Peyer's patch (tissue), 4 donors: ENCODE results near the gene FSIP1. TPM values are rescaled to one million over a fixed set of nuclear protein-coding genes. Genes with fewer than 3 reads are reported as not detected.
A peak's percentile ranks its signal among the peaks of the same experiment; 100 is the strongest.

Experiments used
- DNase-seq, 3 donors: peaks; one replicate each; pipeline ENCODE4 v3.0.0-alpha.2; 2017 to 2019
- H3K27ac ChIP-seq, 4 donors: fragments of 200-600 bp; sonication (generic); one replicate each; pipeline ENCODE4 v1.5.1; 2016 to 2019
- H3K27me3 ChIP-seq, 2 donors: fragments of 200-600 bp; sonication (generic); one replicate each; pipeline ENCODE4 v1.5.1; 2019
- H3K36me3 ChIP-seq, 3 donors: fragments of 200-600 bp; sonication (generic); one replicate each; pipeline ENCODE4 v1.5.1; 2016 to 2019
- H3K4me1 ChIP-seq, 4 donors: fragments of 200-600 bp; sonication (generic); one replicate each; pipeline ENCODE4 v1.5.1; 2016 to 2019
- H3K4me3 ChIP-seq, 4 donors: fragments of 200-600 bp; sonication (generic); 1 replicate in 3 of 4; 2 replicates in 1 of 4; pipeline ENCODE4 v1.5.1; 2016 to 2019; ENCODE audit warnings: mild to moderate bottlenecking in 1 of 4
- H3K9me3 ChIP-seq, 4 donors: fragments of 200-600 bp; sonication (generic); one replicate each; pipeline ENCODE4 v1.5.1; 2016 to 2019; ENCODE audit warnings: mild to moderate bottlenecking in 1 of 4
- POLR2A ChIP-seq, 2 donors: fragments of 450-650 bp; IDR thresholded peaks; one replicate each; pipeline ENCODE4 v1.5.1; 2017; ENCODE audit warnings: antibody characterized with exemption in 2 of 2, mild to moderate bottlenecking in 2 of 2, moderate library complexity in 2 of 2
- total RNA-seq, 4 donors: library from RNA; depleted of rRNA; stranded (reverse); fragments of >200 nt; gene quantifications; one replicate each; pipeline ENCODE4 v1.1.0, GENCODE V29; 2016
- TF ChIP-seq, protein P1 (sequence below), 6 experiments: fragments of 450-650 bp in 4 of 6; fragments of 200-600 bp in 2 of 6; sonication (generic) in 1 of 6; IDR thresholded peaks; one replicate each; pipeline ENCODE4 v1.5.1; 2017 to 2019; ENCODE audit warnings: antibody characterized with exemption in 6 of 6, mild to moderate bottlenecking in 3 of 6, moderate library complexity in 1 of 6

Gene FSIP1
- total RNA-seq, 4 donors from 2014 or later, result not detected

DNA sequence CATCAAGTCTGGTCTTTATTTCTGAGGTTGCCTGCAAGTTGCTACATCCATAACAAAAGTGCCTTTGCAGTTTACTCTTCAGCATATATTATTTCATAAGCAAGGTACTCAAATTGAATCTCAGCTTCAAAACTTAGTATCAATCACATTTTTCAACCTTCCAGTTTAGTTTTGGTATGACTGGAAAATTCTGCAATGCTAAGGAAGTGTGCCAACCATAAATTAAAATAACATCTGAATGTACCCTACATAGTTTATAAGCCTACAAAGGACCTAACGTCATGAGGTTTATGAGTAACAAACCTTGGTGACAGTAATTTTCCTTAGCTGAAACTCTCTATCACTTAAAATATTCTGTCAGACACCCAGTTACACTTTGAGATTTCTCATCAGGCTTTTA lies 138.9 kb downstream of the FSIP1 start:
- Histone ChIP-seq H3K27ac (no peak overlapping the region), H3K4me1 (peaks cover 0 to 19% (median 0%) of the 10 kb centered on the region in 4 donors), H3K9me3 (no peaks in the 10 kb centered on the region), H3K36me3 (no peaks in the 10 kb centered on the region), H3K4me3 (no peak overlapping the region), H3K27me3 (no peaks in the 10 kb centered on the region)
- TF ChIP-seq, protein P1, sequence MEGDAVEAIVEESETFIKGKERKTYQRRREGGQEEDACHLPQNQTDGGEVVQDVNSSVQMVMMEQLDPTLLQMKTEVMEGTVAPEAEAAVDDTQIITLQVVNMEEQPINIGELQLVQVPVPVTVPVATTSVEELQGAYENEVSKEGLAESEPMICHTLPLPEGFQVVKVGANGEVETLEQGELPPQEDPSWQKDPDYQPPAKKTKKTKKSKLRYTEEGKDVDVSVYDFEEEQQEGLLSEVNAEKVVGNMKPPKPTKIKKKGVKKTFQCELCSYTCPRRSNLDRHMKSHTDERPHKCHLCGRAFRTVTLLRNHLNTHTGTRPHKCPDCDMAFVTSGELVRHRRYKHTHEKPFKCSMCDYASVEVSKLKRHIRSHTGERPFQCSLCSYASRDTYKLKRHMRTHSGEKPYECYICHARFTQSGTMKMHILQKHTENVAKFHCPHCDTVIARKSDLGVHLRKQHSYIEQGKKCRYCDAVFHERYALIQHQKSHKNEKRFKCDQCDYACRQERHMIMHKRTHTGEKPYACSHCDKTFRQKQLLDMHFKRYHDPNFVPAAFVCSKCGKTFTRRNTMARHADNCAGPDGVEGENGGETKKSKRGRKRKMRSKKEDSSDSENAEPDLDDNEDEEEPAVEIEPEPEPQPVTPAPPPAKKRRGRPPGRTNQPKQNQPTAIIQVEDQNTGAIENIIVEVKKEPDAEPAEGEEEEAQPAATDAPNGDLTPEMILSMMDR (IDR thresholded peaks at IDR 0.05), result no peak
- TF ChIP-seq POLR2A (IDR thresholded peaks at IDR 0.05), result no peak
- no peak for DNase-seq

DNA sequence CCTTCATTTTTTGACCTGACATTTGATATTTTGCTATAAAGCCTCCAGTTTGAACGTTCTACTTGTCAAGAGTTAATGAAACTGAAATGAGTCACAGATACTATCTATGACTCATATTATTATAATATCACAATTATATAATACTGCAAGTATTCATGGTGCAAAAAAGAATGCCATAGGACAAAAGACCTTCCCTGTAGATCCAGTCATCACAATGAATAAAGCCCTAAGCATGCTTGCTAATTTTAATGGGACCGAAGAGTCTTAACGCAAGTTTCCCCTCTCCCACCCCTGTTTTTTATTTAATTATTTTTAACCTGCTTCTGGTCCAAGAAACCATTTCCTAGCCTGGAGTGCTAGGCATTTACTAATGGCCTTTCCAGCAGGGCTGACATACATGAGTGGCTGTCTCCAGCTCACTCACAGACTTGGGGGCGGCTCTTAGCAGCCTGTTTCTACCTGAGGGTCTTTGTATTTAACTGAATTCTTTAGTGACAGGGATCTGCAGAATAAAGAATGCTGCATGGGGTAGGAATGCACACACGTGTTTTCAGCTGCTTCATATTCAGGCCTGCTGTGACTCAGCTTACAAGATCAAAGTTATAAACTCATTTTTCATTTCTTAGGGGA lies 140.5 kb downstream of the FSIP1 start:
- no peaks in the 10 kb centered on the region for H3K36me3 ChIP-seq
- H3K27ac ChIP-seq, result peak overlapping the region in 2 of 4 donors; percentile 42 to 47
- no peak for TF ChIP-seq POLR2A (IDR thresholded peaks at IDR 0.05)
- TF ChIP-seq, protein P1 (IDR thresholded peaks at IDR 0.05), result no peak
- no peak overlapping the region for H3K4me3 ChIP-seq
- DNase-seq, result no peak
- no peaks in the 10 kb centered on the region for H3K9me3 ChIP-seq
- peaks cover 0 to 19% (median 0%) of the 10 kb centered on the region in 4 donors for H3K4me1 ChIP-seq
- H3K27me3 ChIP-seq, result no peaks in the 10 kb centered on the region

DNA sequence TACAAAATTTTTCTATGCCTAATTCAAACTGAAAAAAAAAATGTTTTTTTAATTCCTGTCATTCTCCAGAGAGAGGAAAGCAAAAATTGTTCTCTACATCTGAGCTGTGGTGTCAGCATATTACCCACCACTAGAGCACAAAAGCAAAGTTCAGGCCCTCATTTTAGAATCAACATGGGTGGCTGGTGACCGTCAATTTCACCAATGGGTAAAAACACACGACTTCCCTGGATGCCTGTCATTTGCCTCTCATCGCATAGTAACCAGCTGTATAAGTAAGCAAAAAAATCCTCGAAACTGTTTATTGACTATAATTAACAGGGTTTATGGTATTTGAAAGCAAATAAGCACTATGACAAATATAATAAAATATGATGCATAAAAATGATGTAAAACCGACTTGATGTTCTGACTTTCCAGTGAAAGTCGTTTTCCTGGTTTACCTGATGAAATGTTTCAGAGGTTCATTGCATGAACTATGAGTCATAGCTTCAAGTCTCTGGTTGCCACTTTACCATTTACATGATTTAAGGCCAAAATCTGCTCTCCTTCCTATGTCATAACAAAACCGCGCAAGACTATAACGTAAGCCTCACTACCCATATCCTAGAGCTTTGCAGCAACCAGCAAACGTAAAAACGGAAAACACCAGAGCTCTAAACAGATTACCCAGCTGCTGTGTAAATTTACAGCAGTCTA lies 141.3 kb downstream of the FSIP1 start:
- peaks cover 0 to 19% (median 0%) of the 10 kb centered on the region in 4 donors for H3K4me1 ChIP-seq
- H3K4me3 ChIP-seq, result no peak overlapping the region
- H3K27ac ChIP-seq, result peak overlapping the region in 2 of 4 donors; percentile 42 to 47
- no peaks in the 10 kb centered on the region for H3K27me3 ChIP-seq
- H3K36me3 ChIP-seq, result no peaks in the 10 kb centered on the region
- no peak for DNase-seq
- no peaks in the 10 kb centered on the region for H3K9me3 ChIP-seq
- TF ChIP-seq POLR2A (IDR thresholded peaks at IDR 0.05), result no peak
- TF ChIP-seq, protein P1 (IDR thresholded peaks at IDR 0.05), result peak in 3 of 6 experiments; percentile 38 to 48 (median 45)

DNA sequence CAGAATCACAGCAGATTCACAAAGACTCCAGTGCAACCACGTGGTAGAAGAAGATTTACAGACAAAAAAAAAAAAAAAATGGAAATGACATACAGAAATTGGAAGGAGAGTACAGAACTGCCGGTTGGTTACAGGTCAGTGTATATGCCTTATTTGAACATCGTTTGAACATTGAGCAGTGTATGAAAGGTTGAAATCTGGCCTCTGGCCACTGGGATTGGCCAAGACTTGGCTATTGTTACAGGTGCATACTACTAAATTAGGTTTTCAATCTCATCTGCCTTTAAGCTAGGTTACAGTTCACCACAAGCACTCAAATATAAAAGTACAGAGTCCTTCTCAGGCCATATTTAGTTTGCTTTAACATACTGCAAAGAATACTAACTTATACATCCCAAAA lies 142.0 kb downstream of the FSIP1 start:
- DNase-seq, result no peak
- no peaks in the 10 kb centered on the region for H3K27me3 ChIP-seq
- peaks cover 0 to 19% (median 0%) of the 10 kb centered on the region in 4 donors for H3K4me1 ChIP-seq

DNA sequence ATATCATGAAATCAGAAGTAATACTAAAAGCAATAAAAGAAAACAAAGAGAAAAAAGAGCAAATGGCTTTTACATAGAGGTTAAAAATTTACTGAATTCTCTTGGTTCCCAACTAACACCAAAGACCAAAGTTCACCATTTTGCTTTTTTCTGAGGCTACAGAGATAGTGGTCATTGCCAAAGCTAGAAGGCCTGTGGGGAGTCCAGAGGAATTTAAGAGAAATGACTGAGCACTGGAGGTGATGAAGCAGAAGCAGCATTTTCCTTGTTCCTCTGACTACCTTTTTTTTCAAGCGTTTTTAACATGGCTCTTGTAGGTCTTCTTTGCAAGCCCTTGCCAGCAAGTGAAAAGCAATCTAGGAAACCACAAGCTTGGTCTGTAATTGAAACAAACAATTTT lies 143.6 kb downstream of the FSIP1 start:
- Histone ChIP-seq H3K4me3 (no peak overlapping the region), H3K9me3 (no peaks in the 10 kb centered on the region), H3K27ac (no peak overlapping the region), H3K36me3 (no peaks in the 10 kb centered on the region), H3K4me1 (peaks cover 0 to 19% (median 0%) of the 10 kb centered on the region in 4 donors), H3K27me3 (no peaks in the 10 kb centered on the region)
- no peak for DNase-seq
- TF ChIP-seq, protein P1 (IDR thresholded peaks at IDR 0.05), result no peak
- no peak for TF ChIP-seq POLR2A (IDR thresholded peaks at IDR 0.05)

More for the DNA sequence above, 142.0 kb downstream of the FSIP1 start:
- Histone ChIP-seq H3K9me3 (no peaks in the 10 kb centered on the region), H3K27ac (peak overlapping the region in 2 of 4 donors; percentile 42 to 47), H3K36me3 (no peaks in the 10 kb centered on the region), H3K4me3 (no peak overlapping the region)
- TF ChIP-seq, protein P1 (IDR thresholded peaks at IDR 0.05), result no peak
- TF ChIP-seq POLR2A (IDR thresholded peaks at IDR 0.05), result no peak
